Dermis microvascular lymphatic vessel endothelial cell (primary cell): ENCODE results near the gene LIMD2. TPM values are rescaled to one million over a fixed set of nuclear protein-coding genes. Genes with fewer than 3 reads are reported as not detected.

Experiments used
- total RNA-seq: library from RNA; depleted of rRNA; stranded (reverse); fragments of >200 nt; gene quantifications from 2 replicates; pipeline ENCODE4 v1.2.1, GENCODE V29; 2014

LIMD2 gene
- total RNA-seq, 1 donor from 2014 or later = 18.0 TPM

Other genes with a start within 250 kb of the LIMD2 start
- 25.7 and 51.3 TPM in 2 replicates for gene ACE, start 223.1 kb downstream of the LIMD2 start, total RNA-seq
- under 0.01 TPM in 1 of 2 replicates, not detected in the other for gene KCNH6, start 176.8 kb downstream of the LIMD2 start, total RNA-seq
- 25.3 and 36.0 TPM in 2 replicates for gene DCAF7, start 149.6 kb downstream of the LIMD2 start, total RNA-seq
- 14.8 TPM in 2 replicates for gene TACO1, start 99.2 kb downstream of the LIMD2 start, total RNA-seq
- 73.8 and 113 TPM in 2 replicates for gene MAP3K3, start 77.7 kb downstream of the LIMD2 start, total RNA-seq
- gene STRADA, start 41.7 kb upstream of the LIMD2 start, total RNA-seq = 19.6 and 34.6 TPM in 2 replicates
- gene CCDC47, start 73.5 kb upstream of the LIMD2 start, total RNA-seq = 65.2 and 98.9 TPM in 2 replicates
- gene DDX42, start 74.0 kb upstream of the LIMD2 start, total RNA-seq = 36.1 and 61.3 TPM in 2 replicates
- gene PSMC5, start 127.3 kb upstream of the LIMD2 start, total RNA-seq = 66.0 and 84.6 TPM in 2 replicates
- gene FTSJ3, start 127.5 kb upstream of the LIMD2 start, total RNA-seq = 53.1 and 72.6 TPM in 2 replicates
- gene SMARCD2, start 142.6 kb upstream of the LIMD2 start, total RNA-seq = 59.7 and 62.8 TPM in 2 replicates
- not detected in 2 replicates for gene CSH2, start 173.6 kb upstream of the LIMD2 start, total RNA-seq
- not detected in 2 replicates for gene GH2, start 181.8 kb upstream of the LIMD2 start, total RNA-seq
- not detected in 2 replicates for gene CSH1, start 196.4 kb upstream of the LIMD2 start, total RNA-seq
- not detected in 2 replicates for gene CSHL1, start 211.1 kb upstream of the LIMD2 start, total RNA-seq
- gene GH1, start 218.7 kb upstream of the LIMD2 start, total RNA-seq = not detected in 2 replicates
- gene CD79B, start 232.2 kb upstream of the LIMD2 start, total RNA-seq = 0.51 and 3.0 TPM in 2 replicates